SK-N-MC (cell line): ENCODE results near the gene NEU2.

ENCODE experiments used
- EZH2 ChIP-seq: fragments of 200-600 bp; sonication (generic); IDR thresholded peaks from one replicate; pipeline ENCODE4 v1.6.1; 2017; ENCODE audit warnings: antibody characterized with exemption
- POLR2AphosphoS5 ChIP-seq: IDR thresholded peaks from 2 replicates; pipeline ENCODE4 v1.6.1; 2012; ENCODE audit warnings: mild to moderate bottlenecking, low read depth, low read length, borderline replicate concordance

GRCh38 chr2:233059547-233059796, 27.0 kb downstream of the NEU2 start:
- no peak for TF ChIP-seq EZH2
- no peak for TF ChIP-seq POLR2AphosphoS5
